BE2C (cell line): ENCODE measurements around the gene BCKDHB.

ENCODE experiments used
- DNase-seq: peaks from one replicate; pipeline ENCODE4 v3.0.0-alpha.2; 2020
- H3K27me3 ChIP-seq: fragments of 250-450 bp; sonication (Bioruptor Pico); 2 replicates; pipeline ENCODE4 v1.5.1; 2020; ENCODE audit warnings: mild to moderate bottlenecking
- H3K36me3 ChIP-seq: fragments of 250-450 bp; sonication (Bioruptor Pico); 2 replicates; pipeline ENCODE4 v1.5.1; 2020; ENCODE audit warnings: mild to moderate bottlenecking
- H3K4me1 ChIP-seq: fragments of 250-450 bp; sonication (Bioruptor Pico); 2 replicates; pipeline ENCODE4 v1.5.1; 2020
- H3K4me3 ChIP-seq: 2 replicates; pipeline ENCODE4 v1.5.1; 2011; ENCODE audit warnings: low read depth, low read length
- H3K9me3 ChIP-seq: fragments of 250-450 bp; sonication (Bioruptor Pico); 2 replicates; pipeline ENCODE4 v1.5.1; 2020
- TF ChIP-seq, protein P1 (sequence below): IDR thresholded peaks from 2 replicates; pipeline ENCODE4 v1.5.1; 2012; ENCODE audit warnings: mild to moderate bottlenecking, low read depth, low read length

BCKDHB gene

GRCh38 chr6:80302716-80303115, 196.2 kb downstream of the BCKDHB start:
- no peak overlapping the region for H3K4me3 ChIP-seq
- H3K36me3 ChIP-seq: no peaks in the 10 kb centered on the region
- TF ChIP-seq, protein P1, sequence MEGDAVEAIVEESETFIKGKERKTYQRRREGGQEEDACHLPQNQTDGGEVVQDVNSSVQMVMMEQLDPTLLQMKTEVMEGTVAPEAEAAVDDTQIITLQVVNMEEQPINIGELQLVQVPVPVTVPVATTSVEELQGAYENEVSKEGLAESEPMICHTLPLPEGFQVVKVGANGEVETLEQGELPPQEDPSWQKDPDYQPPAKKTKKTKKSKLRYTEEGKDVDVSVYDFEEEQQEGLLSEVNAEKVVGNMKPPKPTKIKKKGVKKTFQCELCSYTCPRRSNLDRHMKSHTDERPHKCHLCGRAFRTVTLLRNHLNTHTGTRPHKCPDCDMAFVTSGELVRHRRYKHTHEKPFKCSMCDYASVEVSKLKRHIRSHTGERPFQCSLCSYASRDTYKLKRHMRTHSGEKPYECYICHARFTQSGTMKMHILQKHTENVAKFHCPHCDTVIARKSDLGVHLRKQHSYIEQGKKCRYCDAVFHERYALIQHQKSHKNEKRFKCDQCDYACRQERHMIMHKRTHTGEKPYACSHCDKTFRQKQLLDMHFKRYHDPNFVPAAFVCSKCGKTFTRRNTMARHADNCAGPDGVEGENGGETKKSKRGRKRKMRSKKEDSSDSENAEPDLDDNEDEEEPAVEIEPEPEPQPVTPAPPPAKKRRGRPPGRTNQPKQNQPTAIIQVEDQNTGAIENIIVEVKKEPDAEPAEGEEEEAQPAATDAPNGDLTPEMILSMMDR: no peak
- no peaks in the 10 kb centered on the region for H3K27me3 ChIP-seq
- H3K4me1 ChIP-seq: no peaks in the 10 kb centered on the region
- H3K9me3 ChIP-seq: no peaks in the 10 kb centered on the region
- no peak for DNase-seq

- Histone ChIP-seq H3K27me3 (no peaks in the 10 kb centered on the region), H3K9me3 (no peaks in the 10 kb centered on the region), H3K4me3 (no peak overlapping the region), H3K36me3 (no peaks in the 10 kb centered on the region), H3K4me1 (no peaks in the 10 kb centered on the region)
- DNase-seq: no peak
- TF ChIP-seq, protein P1: no peak
Measured at GRCh38 chr6:80304014-80304413, 197.5 kb downstream of the BCKDHB start.

GRCh38 chr6:80314531-80314930, 208.1 kb downstream of the BCKDHB start:
- no peak for DNase-seq
- TF ChIP-seq, protein P1: no peak

GRCh38 chr6:80316686-80317231, 210.3 kb downstream of the BCKDHB start:
- no peak for DNase-seq
- no peaks in the 10 kb centered on the region for H3K9me3 ChIP-seq
- H3K4me3 ChIP-seq: no peak overlapping the region
- H3K27me3 ChIP-seq: no peaks in the 10 kb centered on the region
- H3K36me3 ChIP-seq: no peaks in the 10 kb centered on the region
- peaks cover 7% of the 10 kb centered on the region; the same call in 1 of the 2 replicates for H3K4me1 ChIP-seq
- TF ChIP-seq, protein P1: no peak

More at GRCh38 chr6:80314531-80314930, 208.1 kb downstream of the BCKDHB start:
- Histone ChIP-seq H3K27me3 (no peaks in the 10 kb centered on the region), H3K9me3 (no peaks in the 10 kb centered on the region), H3K36me3 (no peaks in the 10 kb centered on the region), H3K4me1 (peaks cover 7% of the 10 kb centered on the region; the same call in 1 of the 2 replicates), H3K4me3 (no peak overlapping the region)

DNA sequence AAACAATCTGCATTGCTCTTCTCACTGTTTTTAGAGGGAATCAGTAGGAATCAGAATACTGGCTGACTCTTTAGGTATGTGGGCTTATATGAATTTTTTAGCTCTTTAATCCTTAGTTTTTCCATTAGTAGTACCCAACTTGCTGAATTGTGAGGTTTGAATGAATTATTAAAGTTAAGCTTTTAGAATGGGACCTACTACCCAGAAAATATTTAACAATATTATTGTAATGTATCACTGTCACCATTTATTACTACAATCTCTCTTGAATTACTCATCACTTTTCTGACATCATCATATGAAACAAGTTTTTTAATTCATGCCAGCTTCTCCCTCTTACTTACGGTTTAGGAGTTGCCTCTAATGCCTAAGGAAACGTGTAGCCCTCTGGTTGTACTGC, 212.7 kb downstream of the BCKDHB start:
- Histone ChIP-seq H3K4me3 (no peak overlapping the region), H3K4me1 (peaks cover 7% of the 10 kb centered on the region; the same call in 1 of the 2 replicates), H3K27me3 (no peaks in the 10 kb centered on the region), H3K36me3 (no peaks in the 10 kb centered on the region), H3K9me3 (no peaks in the 10 kb centered on the region)
- no peak for DNase-seq
- TF ChIP-seq, protein P1: no peak

DNA sequence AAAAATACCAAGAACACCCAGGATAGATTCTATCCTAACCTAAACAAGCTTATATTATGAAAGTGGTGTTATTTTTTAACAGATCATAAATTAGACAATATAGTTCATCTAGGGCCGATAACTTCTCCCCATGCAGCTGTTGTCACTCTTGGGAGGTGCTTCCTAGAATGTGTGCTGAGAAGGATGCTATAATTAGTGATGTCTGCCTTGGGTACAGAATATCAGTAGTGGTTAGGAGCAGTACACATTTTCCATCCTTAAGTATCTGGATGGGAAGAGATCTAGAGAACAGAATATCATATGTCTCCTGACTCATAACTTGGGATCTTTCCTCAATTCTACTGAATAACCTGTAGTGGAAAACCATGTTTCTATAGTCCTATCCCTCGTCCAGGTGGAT, 214.5 kb downstream of the BCKDHB start:
- TF ChIP-seq, protein P1: no peak

More for the DNA sequence above, 214.5 kb downstream of the BCKDHB start:
- no peak for DNase-seq
- Histone ChIP-seq H3K4me3 (no peak overlapping the region), H3K4me1 (peaks cover 7% of the 10 kb centered on the region; the same call in 1 of the 2 replicates), H3K27me3 (no peaks in the 10 kb centered on the region), H3K36me3 (no peaks in the 10 kb centered on the region), H3K9me3 (no peaks in the 10 kb centered on the region)
